Uterus (tissue), 4 donors: Measurements from ENCODE around the gene FUCA1. TPM values are rescaled to one million over a fixed set of nuclear protein-coding genes. Genes with fewer than 3 reads are reported as not detected.

Source experiments
- DNase-seq, 2 donors: peaks; one replicate each; pipeline ENCODE4 v3.0.0-alpha.2; 2019 to 2020
- H3K27ac ChIP-seq, 2 donors: fragments of 200-600 bp; sonication (generic); 1 replicate in 1 of 2; 2 replicates in 1 of 2; pipeline ENCODE4 v1.5.1; 2016 to 2018
- H3K27me3 ChIP-seq, 2 donors: fragments of 200-600 bp; sonication (generic); one replicate each; pipeline ENCODE4 v1.5.1; 2018 to 2019; ENCODE audit warnings: control low read depth in 1 of 2
- H3K36me3 ChIP-seq, 2 donors: fragments of 200-600 bp; sonication (generic); one replicate each; pipeline ENCODE4 v1.5.1; 2019; ENCODE audit warnings: control low read depth in 1 of 2
- H3K4me1 ChIP-seq, 2 donors: fragments of 200-600 bp; sonication (generic); one replicate each; pipeline ENCODE4 v1.5.1; 2018 to 2019; ENCODE audit warnings: control low read depth in 1 of 2
- H3K4me3 ChIP-seq, 2 donors: fragments of 200-600 bp; sonication (generic); 1 replicate in 1 of 2; 2 replicates in 1 of 2; pipeline ENCODE4 v1.5.1; 2018 to 2019; ENCODE audit warnings: mild to moderate bottlenecking in 1 of 2
- H3K9me3 ChIP-seq, 2 donors: fragments of 200-600 bp; sonication (generic); one replicate each; pipeline ENCODE4 v1.5.1; 2019; ENCODE audit warnings: control low read depth in 1 of 2
- POLR2A ChIP-seq, 2 donors: fragments of 450-650 bp; IDR thresholded peaks; one replicate each; pipeline ENCODE4 v1.6.1; 2016; ENCODE audit warnings: antibody characterized with exemption in 2 of 2, mild to moderate bottlenecking in 1 of 2, moderate library complexity in 1 of 2
- intact Hi-C: fragments of 100-400 bp; cut with DNase I; formaldehyde crosslinking; loops from one replicate; pipeline ENCODE4 v1.15.1; 2023; ENCODE audit warnings: low total_unique reads
- total RNA-seq, 4 donors: library from RNA; depleted of rRNA in 3 of 4; stranded (reverse); fragments of >200 nt in 3 of 4; gene quantifications; one replicate each; pipeline versions ENCODE4 v1.1.0 to v1.2.4, GENCODE V29; 2014 to 2023
- TF ChIP-seq, protein P1 (sequence below), 4 experiments: fragments of 200-600 bp in 2 of 4; fragments of 450-650 bp in 2 of 4; sonication (generic) in 2 of 4; IDR thresholded peaks; one replicate each; pipeline ENCODE4 v1.5.1; 2016 to 2019; ENCODE audit warnings: antibody characterized with exemption in 4 of 4, mild to moderate bottlenecking in 2 of 4, moderate library complexity in 1 of 4
- donor health status: DM: yes; HTN: yes; CAD: no.

FUCA1 gene
- total RNA-seq, 4 donors from 2014 or later = 1.8 to 50.0 (median 23.0) TPM

DNA sequence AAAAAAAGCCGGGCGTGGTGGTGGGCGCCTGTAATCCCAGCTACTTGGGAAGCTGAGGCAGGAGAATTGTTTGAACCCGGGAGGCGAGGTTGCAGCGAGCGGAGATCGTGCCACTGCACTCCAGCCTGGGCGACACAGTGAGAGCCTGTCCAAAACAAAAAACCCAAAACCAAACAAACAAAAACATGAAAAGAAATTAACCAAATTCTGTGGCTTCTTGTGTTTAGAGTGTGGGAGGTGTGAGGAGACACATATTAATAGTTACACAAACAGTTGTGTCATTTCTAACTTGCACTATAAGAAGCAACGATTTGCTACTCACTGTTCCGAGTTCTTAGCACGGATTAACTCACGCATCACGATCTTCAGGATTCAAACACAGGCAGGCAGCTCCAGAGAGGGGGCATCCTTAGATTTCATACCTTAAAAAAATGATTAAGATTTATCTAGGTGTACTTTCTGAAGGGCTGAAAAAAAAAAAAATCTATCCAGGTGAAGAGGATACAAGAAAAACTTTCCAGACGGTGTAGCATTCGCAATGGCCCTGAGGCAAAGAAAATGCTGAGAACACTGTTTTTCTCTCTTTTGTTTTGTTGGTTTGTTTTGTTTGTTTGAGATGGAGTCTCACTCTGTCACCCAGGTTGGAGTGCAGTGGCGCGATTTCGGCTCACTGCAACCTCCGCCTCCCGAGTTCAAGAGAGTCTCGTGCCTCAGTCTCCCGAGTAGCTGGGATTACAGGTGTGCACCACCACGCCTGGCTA lies 42.1 kb downstream of the FUCA1 start:
- intact Hi-C loops = no loop called here
- TF ChIP-seq, protein P1, sequence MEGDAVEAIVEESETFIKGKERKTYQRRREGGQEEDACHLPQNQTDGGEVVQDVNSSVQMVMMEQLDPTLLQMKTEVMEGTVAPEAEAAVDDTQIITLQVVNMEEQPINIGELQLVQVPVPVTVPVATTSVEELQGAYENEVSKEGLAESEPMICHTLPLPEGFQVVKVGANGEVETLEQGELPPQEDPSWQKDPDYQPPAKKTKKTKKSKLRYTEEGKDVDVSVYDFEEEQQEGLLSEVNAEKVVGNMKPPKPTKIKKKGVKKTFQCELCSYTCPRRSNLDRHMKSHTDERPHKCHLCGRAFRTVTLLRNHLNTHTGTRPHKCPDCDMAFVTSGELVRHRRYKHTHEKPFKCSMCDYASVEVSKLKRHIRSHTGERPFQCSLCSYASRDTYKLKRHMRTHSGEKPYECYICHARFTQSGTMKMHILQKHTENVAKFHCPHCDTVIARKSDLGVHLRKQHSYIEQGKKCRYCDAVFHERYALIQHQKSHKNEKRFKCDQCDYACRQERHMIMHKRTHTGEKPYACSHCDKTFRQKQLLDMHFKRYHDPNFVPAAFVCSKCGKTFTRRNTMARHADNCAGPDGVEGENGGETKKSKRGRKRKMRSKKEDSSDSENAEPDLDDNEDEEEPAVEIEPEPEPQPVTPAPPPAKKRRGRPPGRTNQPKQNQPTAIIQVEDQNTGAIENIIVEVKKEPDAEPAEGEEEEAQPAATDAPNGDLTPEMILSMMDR (IDR thresholded peaks at IDR 0.05) = no peak
- TF ChIP-seq POLR2A (IDR thresholded peaks at IDR 0.05) = no peak
- no peaks in the 10 kb centered on the region for H3K9me3 ChIP-seq
- no peaks in the 10 kb centered on the region for H3K4me1 ChIP-seq
- H3K4me3 ChIP-seq = peak overlapping the region; percentile 80 to 90
- DNase-seq = no peak
- H3K27me3 ChIP-seq = no peaks in the 10 kb centered on the region
- no peaks in the 10 kb centered on the region for H3K36me3 ChIP-seq
- peak overlapping the region; percentile 91 to 94 for H3K27ac ChIP-seq

DNA sequence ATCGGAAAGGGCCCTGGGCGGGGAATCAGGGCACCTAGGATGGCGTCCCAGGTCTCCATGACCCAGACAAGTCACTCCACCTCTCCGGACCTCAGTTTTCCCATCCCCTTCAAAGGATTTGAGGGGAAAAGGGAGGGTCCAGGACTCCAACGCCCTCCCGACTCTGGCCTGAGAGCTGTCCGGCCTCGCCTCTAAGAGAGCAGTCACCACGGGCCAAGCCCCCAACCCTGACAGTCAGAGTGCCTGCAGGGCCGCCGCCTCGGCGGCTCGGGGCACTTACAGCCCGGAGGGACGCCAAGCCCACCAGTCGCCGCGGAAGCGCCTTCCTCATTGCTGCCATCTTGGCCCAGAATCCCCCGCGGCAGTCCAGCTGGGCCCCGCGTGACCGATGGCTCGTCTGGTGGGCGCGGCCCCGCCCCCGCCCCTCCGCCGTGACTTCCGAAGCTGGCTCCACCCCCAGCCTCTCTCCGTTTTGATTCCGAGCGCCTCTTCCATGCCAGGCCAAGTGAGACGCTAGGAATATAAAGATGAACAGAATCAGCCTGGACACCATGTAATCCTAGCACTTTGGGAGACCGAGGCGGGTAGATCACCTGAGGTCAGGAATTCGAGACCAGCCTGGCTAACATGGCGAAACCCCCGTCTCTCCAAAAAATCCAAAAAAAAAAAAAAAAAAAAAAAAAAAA lies 42.9 kb downstream of the FUCA1 start, which contains the start of gene HMGCL:
HMGCL (minus strand) TSS at position 354 of the 686 bp plus-strand sequence; CDS start at position 340, 14 bp downstream.
- Histone ChIP-seq H3K36me3 (no peaks in the 10 kb centered on the region), H3K27ac (peak within 1 kb of the TSS; percentile 91 to 94), H3K9me3 (no peaks in the 10 kb centered on the region), H3K4me1 (no peaks in the 10 kb centered on the region), H3K27me3 (no peaks in the 10 kb centered on the region), H3K4me3 (peak within 1 kb of the TSS; percentile 80 to 90)
- TF ChIP-seq, protein P1 (IDR thresholded peaks at IDR 0.05) = peak in 1 of 4 experiments; percentile 26
- TF ChIP-seq POLR2A (IDR thresholded peaks at IDR 0.05) = peak; percentile 68 to 86
- intact Hi-C loops = no loop called here
- peak; percentile 90 to 91 for DNase-seq

DNA sequence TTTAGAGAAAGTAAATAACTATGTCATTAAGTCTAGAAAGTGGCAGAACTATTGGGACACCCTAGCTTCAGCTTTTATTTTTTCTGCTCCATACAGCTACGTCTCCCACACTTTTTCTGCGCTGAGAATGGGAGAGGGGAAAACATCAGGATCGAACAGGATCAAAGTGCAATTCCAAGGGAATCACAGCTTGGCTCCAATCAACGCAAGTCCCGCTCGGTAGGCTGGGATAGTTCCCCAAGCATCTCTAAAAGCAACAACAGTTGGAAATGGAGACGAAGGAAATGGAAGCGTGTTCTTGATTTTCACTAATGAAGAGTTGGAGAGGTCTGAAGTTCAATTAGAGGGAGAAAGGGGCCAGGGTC lies 43.4 kb downstream of the FUCA1 start:
- Histone ChIP-seq H3K4me3 (peak overlapping the region; percentile 80 to 90), H3K4me1 (no peaks in the 10 kb centered on the region), H3K27me3 (no peaks in the 10 kb centered on the region), H3K9me3 (no peaks in the 10 kb centered on the region), H3K36me3 (no peaks in the 10 kb centered on the region), H3K27ac (peak overlapping the region; percentile 91 to 94)
- TF ChIP-seq, protein P1 (IDR thresholded peaks at IDR 0.05) = no peak
- no peak for TF ChIP-seq POLR2A (IDR thresholded peaks at IDR 0.05)
- DNase-seq = no peak
- intact Hi-C loops = no loop called here

DNA sequence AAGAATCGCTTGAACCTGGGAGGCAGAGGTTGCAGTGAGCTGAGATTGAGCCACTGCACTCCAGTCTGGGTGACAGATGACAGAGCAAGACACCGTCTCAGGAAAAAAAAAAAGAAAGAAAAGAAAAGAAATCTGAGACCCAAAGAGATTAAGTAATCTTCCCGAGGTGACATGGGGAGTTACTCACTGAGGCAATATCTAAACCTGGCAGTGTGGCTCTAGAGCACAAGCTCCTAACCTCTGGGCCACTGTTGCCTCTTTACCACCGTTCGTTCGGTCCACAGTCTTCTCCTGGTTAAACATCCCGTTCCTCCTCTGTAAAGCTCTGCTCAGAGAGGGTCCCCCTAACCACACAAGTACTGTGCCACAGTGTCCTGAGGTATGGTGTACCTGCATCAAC lies 44.3 kb downstream of the FUCA1 start:
- Histone ChIP-seq H3K27me3 (no peaks in the 10 kb centered on the region), H3K27ac (no peak overlapping the region), H3K9me3 (no peaks in the 10 kb centered on the region), H3K36me3 (no peaks in the 10 kb centered on the region), H3K4me3 (no peak overlapping the region), H3K4me1 (no peaks in the 10 kb centered on the region)
- no peak for DNase-seq
- TF ChIP-seq, protein P1 (IDR thresholded peaks at IDR 0.05) = no peak
- intact Hi-C loops = no loop called here

DNA sequence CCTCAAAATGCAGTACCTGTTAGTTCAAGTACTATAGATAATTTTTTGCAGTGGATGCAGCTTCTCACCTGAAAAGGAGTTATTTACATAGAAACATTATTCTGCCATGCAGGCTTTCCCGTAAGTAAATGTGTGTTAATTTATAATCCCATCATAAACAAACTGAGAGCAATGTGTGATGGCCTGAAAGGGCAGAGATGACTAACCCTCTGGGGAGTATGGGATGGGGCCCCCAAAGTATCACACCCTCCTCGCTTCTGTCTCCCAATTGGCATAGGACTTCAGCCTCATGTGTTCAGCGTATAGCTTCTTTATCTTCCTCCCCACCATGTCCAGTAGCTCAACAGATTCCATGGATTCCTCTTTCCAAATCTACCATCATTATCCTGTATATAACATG lies 50.5 kb downstream of the FUCA1 start:
- Histone ChIP-seq H3K4me1 (no peaks in the 10 kb centered on the region), H3K27ac (no peak overlapping the region), H3K27me3 (no peaks in the 10 kb centered on the region), H3K4me3 (no peak overlapping the region), H3K36me3 (no peaks in the 10 kb centered on the region), H3K9me3 (no peaks in the 10 kb centered on the region)
- DNase-seq = no peak
- intact Hi-C loops = no loop called here
- no peak for TF ChIP-seq POLR2A (IDR thresholded peaks at IDR 0.05)
- TF ChIP-seq, protein P1 (IDR thresholded peaks at IDR 0.05) = no peak
